H1 (cell line): ENCODE results near the gene OR1S1. TPM values are rescaled to one million over a fixed set of nuclear protein-coding genes. Genes with fewer than 3 reads are reported as not detected.

Experiments
- CTCF ChIA-PET: fragments of 300-600 bp; sonication (Branson Sonifier 250); formaldehyde crosslinking; loops from one replicate; lab custom pipeline; 2021; ENCODE audit not compliant: partially characterized antibody; lab: Charles Lee
- POLR2A ChIA-PET: fragments of 300-600 bp; sonication (Branson Sonifier 250); formaldehyde crosslinking; loops from one replicate; lab custom pipeline; 2021; ENCODE audit warnings: inconsistent platforms; ENCODE audit not compliant: partially characterized antibody; lab: Charles Lee
- DNase-seq, 2 experiments: peaks; one replicate each; pipeline versions ENCODE4 v3.0.0 to v3.0.0-alpha.2; 2010 to 2022; ENCODE audit warnings: low spot score in 2 of 2, low read depth in 1 of 2, mixed read lengths in 1 of 2
- FAIRE-seq: peaks from 2 replicates; lab custom pipeline; 2011; peaks lifted over from hg19 to GRCh38; lab: Jason Lieb, UNC
- H2AFZ ChIP-seq: 2 replicates; pipeline ENCODE4 v1.8.1; 2012; ENCODE audit warnings: low read length, inconsistent platforms
- H2AK5ac ChIP-seq: 2 replicates; pipeline ENCODE4 v1.6.1; 2013; ENCODE audit warnings: low read depth, low read length
- H2BK120ac ChIP-seq: replicated peaks from 2 replicates; pipeline ENCODE3; 2013; ENCODE audit warnings: low read depth, low read length, inconsistent platforms
- H2BK12ac ChIP-seq: 2 replicates; pipeline ENCODE4 v1.6.1; 2013; ENCODE audit warnings: low read depth, low read length
- H2BK15ac ChIP-seq: 2 replicates; pipeline ENCODE4 v1.6.1; 2013; ENCODE audit warnings: low read length
- H2BK20ac ChIP-seq: 2 replicates; pipeline ENCODE4 v1.6.1; 2013; ENCODE audit warnings: low read length
- H2BK5ac ChIP-seq: 2 replicates; pipeline ENCODE4 v1.6.1; 2013; ENCODE audit warnings: low read depth, low read length
- H3K14ac ChIP-seq: 2 replicates; pipeline ENCODE4 v1.6.1; 2013; ENCODE audit warnings: inconsistent platforms; ENCODE audit not compliant: insufficient read length
- H3K18ac ChIP-seq: 2 replicates; pipeline ENCODE4 v1.6.1; 2013; ENCODE audit warnings: low read length; ENCODE audit errors: extremely low read depth
- H3K23ac ChIP-seq: 2 replicates; pipeline ENCODE4 v1.6.1; 2013; ENCODE audit warnings: inconsistent platforms; ENCODE audit not compliant: insufficient read length
- H3K23me2 ChIP-seq: 2 replicates; pipeline ENCODE4 v1.6.1; 2013; ENCODE audit warnings: low read depth, low read length
- H3K27ac ChIP-seq: 2 replicates; pipeline ENCODE4 v1.6.1; 2011; ENCODE audit warnings: low read depth, low read length, inconsistent platforms
- H3K27me3 ChIP-seq, 4 experiments: replicated peaks in 1 of 4; 1 replicate in 1 of 4; 2 replicates in 3 of 4; pipeline versions ENCODE4 v1.6.1 to v1.8.1; 2011 to 2013; ENCODE audit warnings: low read length in 3 of 4, mild to moderate bottlenecking in 3 of 4, inconsistent platforms in 2 of 4, mixed read lengths in 2 of 4, moderate library complexity in 1 of 4; ENCODE audit not compliant: control insufficient read depth in 3 of 4, insufficient read depth in 3 of 4; ENCODE audit errors: extremely low read depth in 1 of 4
- H3K36me3 ChIP-seq, 4 experiments: 2 replicates each; pipeline versions ENCODE4 v1.6.1 to v1.8.1; 2011 to 2013; ENCODE audit warnings: mild to moderate bottlenecking in 4 of 4, low read length in 3 of 4, moderate library complexity in 2 of 4, control low read depth in 1 of 4, inconsistent platforms in 1 of 4; ENCODE audit not compliant: insufficient read depth in 4 of 4, control insufficient read depth in 2 of 4
- H3K4ac ChIP-seq: replicated peaks from 2 replicates; pipeline ENCODE3; 2013; ENCODE audit warnings: low read length, low read depth, mixed read lengths, inconsistent platforms; ENCODE audit not compliant: insufficient read length
- H3K4me1 ChIP-seq, 4 experiments: replicated peaks in 1 of 4; 1 replicate in 1 of 4; 2 replicates in 3 of 4; pipeline versions ENCODE4 v1.6.1 to v1.8.1; 2011 to 2013; ENCODE audit warnings: low read length in 3 of 4, inconsistent platforms in 2 of 4, mixed read lengths in 1 of 4; ENCODE audit not compliant: insufficient read depth in 4 of 4, control insufficient read depth in 3 of 4
- H3K4me2 ChIP-seq, 2 experiments: 2 replicates each; pipeline versions ENCODE4 v1.6.1 to v1.8.1; 2011 to 2013; ENCODE audit warnings: low read depth in 2 of 2, low read length in 2 of 2, control low read depth in 1 of 2, inconsistent platforms in 1 of 2, mild to moderate bottlenecking in 1 of 2; ENCODE audit not compliant: insufficient read depth in 1 of 2
- H3K4me3 ChIP-seq, 4 experiments: fragments of 200-600, 300-600 bp in 1 of 4; sonication (generic), shearing (Covaris generic), sonication (Bioruptor Twin) in 1 of 4; 2 replicates each; pipeline versions ENCODE4 v1.5.1 to v1.8.1; 2011 to 2016; ENCODE audit warnings: low read length in 4 of 4, low read depth in 3 of 4, control low read depth in 2 of 4, inconsistent platforms in 2 of 4, mild to moderate bottlenecking in 2 of 4, mixed read lengths in 1 of 4, moderate library complexity in 1 of 4; ENCODE audit not compliant: insufficient read depth in 2 of 4; ENCODE audit errors: extremely low read depth in 1 of 4
- H3K56ac ChIP-seq: replicated peaks from 2 replicates; pipeline ENCODE3; 2013; ENCODE audit warnings: low read depth, mild to moderate bottlenecking, mixed read lengths, low read length, inconsistent platforms; ENCODE audit not compliant: insufficient read length
- H3K79me1 ChIP-seq: 2 replicates; pipeline ENCODE4 v1.6.1; 2013; ENCODE audit warnings: low read depth, low read length, control low read depth
- H3K79me2 ChIP-seq, 2 experiments: 2 replicates each; pipeline versions ENCODE4 v1.6.1 to v1.8.1; 2012 to 2013; ENCODE audit warnings: low read length in 2 of 2, mild to moderate bottlenecking in 2 of 2, inconsistent platforms in 1 of 2; ENCODE audit not compliant: insufficient read depth in 2 of 2, control insufficient read depth in 1 of 2
- H3K9ac ChIP-seq, 4 experiments: replicated peaks in 1 of 4; 1 replicate in 1 of 4; 2 replicates in 3 of 4; pipeline versions ENCODE4 v1.6.1 to v1.8.1; 2011 to 2013; ENCODE audit warnings: low read depth in 3 of 4, low read length in 3 of 4, control low read depth in 2 of 4, mild to moderate bottlenecking in 2 of 4, moderate library complexity in 2 of 4, inconsistent platforms in 1 of 4; ENCODE audit errors: extremely low read depth in 1 of 4
- H3K9me3 ChIP-seq, 2 experiments: 2 replicates each; pipeline versions ENCODE4 v1.6.1 to v1.8.1; 2012 to 2013; ENCODE audit warnings: mild to moderate bottlenecking in 2 of 2, moderate library complexity in 2 of 2, control low read depth in 1 of 2, inconsistent platforms in 1 of 2, low read depth in 1 of 2, low read length in 1 of 2, mixed read lengths in 1 of 2; ENCODE audit not compliant: insufficient read depth in 2 of 2
- H4K20me1 ChIP-seq, 2 experiments: replicated peaks in 1 of 2; 2 replicates each; pipeline versions ENCODE3 to v1.8.1; 2011 to 2013; ENCODE audit warnings: inconsistent platforms in 2 of 2, low read length in 2 of 2, mild to moderate bottlenecking in 1 of 2; ENCODE audit not compliant: insufficient read depth in 2 of 2, control insufficient read depth in 1 of 2
- H4K5ac ChIP-seq: 2 replicates; pipeline ENCODE4 v1.6.1; 2013; ENCODE audit warnings: low read length, low read depth, mixed read lengths, inconsistent platforms; ENCODE audit not compliant: insufficient read length
- H4K8ac ChIP-seq: 2 replicates; pipeline ENCODE4 v1.8.0; 2013; ENCODE audit warnings: mild to moderate bottlenecking, moderate library complexity, low read length, inconsistent platforms; ENCODE audit not compliant: insufficient read depth; ENCODE audit errors: extremely low read depth
- H4K91ac ChIP-seq: replicated peaks from 2 replicates; pipeline ENCODE3; 2013; ENCODE audit warnings: low read length, mixed read lengths, inconsistent platforms; ENCODE audit not compliant: insufficient read length
- EP300 ChIP-seq, 2 experiments: IDR thresholded peaks; 1 replicate in 1 of 2; 2 replicates in 1 of 2; pipeline ENCODE4 v1.6.1; 2011 to 2012; ENCODE audit warnings: low read depth in 2 of 2, low read length in 2 of 2, mild to moderate bottlenecking in 2 of 2, borderline replicate concordance in 1 of 2, inconsistent platforms in 1 of 2, moderate library complexity in 1 of 2
- EZH2 ChIP-seq: fragments of 200-600 bp; sonication (generic); IDR thresholded peaks from 2 replicates; pipeline ENCODE4 v1.7.1; 2012; ENCODE audit warnings: low read depth, mild to moderate bottlenecking, moderate library complexity, low read length, inconsistent platforms; ENCODE audit not compliant: severe bottlenecking
- NANOG ChIP-seq: IDR thresholded peaks from 2 replicates; pipeline ENCODE4 v1.6.1; 2011; ENCODE audit warnings: low read length, low read depth, mild to moderate bottlenecking, inconsistent platforms; ENCODE audit not compliant: insufficient read depth, poor library complexity, severe bottlenecking
- POLR2A ChIP-seq, 2 experiments: IDR thresholded peaks; 1 replicate in 1 of 2; 2 replicates in 1 of 2; pipeline ENCODE4 v1.6.1; 2011; ENCODE audit warnings: low read depth in 2 of 2, low read length in 2 of 2, mild to moderate bottlenecking in 2 of 2; ENCODE audit errors: control extremely low read depth in 1 of 2
- RAD21 ChIP-seq, 2 experiments: IDR thresholded peaks in 1 of 2; conservative IDR thresholded peaks in 1 of 2; 2 replicates each; pipeline ENCODE4 v1.6.1; 2011; ENCODE audit warnings: low read depth in 2 of 2, low read length in 2 of 2, improper control_type of control experiment in 1 of 2, inconsistent platforms in 1 of 2, mild to moderate bottlenecking in 1 of 2, moderate library complexity in 1 of 2
- SP1 ChIP-seq: IDR thresholded peaks from 2 replicates; pipeline ENCODE4 v1.6.1; 2011; ENCODE audit warnings: low read depth, low read length
- SP2 ChIP-seq: IDR thresholded peaks from 2 replicates; pipeline ENCODE4 v1.6.1; 2012; ENCODE audit warnings: mild to moderate bottlenecking, low read length, inconsistent platforms
- TEAD4 ChIP-seq: IDR thresholded peaks from 2 replicates; pipeline ENCODE4 v1.6.1; 2012; ENCODE audit warnings: low read depth, low read length, inconsistent platforms, mixed read lengths
- WGBS, 2 experiments: shearing (Covaris generic) in 1 of 2; methylation state at CpG; one replicate each; pipeline versions ENCODE4 v1.1.6 to v1.1.7; 2013 to 2015; ENCODE audit warnings: low lambda C conversion rate in 2 of 2, mixed read lengths in 2 of 2, inconsistent platforms in 1 of 2, low coverage in 1 of 2, missing lambda C conversion rate in 1 of 2; ENCODE audit not compliant: insufficient replicate concordance in 2 of 2, insufficient coverage in 1 of 2, insufficient read length in 1 of 2; ENCODE audit errors: extremely low coverage in 1 of 2, missing lambda C conversion rate in 1 of 2; 5-methylcytosine and 5-hydroxymethylcytosine counted together
- polyA plus RNA-seq, 7 experiments: library from polyadenylated mRNA; depleted of rRNA in 3 of 7; stranded (reverse) in 5 of 7; unstranded in 2 of 7; fragments of >200 nt in 5 of 7; fragments of 200-250 nt in 2 of 7; gene quantifications; 1 replicate in 5 of 7; 2 replicates in 1 of 7; 4 replicates in 1 of 7; pipeline versions ENCODE4 v1.2.1 to v1.2.3, GENCODE V29; 2011 to 2013; ENCODE audit warnings: missing spikeins in 2 of 7, mixed read lengths in 2 of 7
- total RNA-seq: library from RNA; stranded (reverse); fragmentation: NEBNext Ultra II Directional; extraction: Animal tissue kit (Norgen Biotek cat#: 25700); gene quantifications from 2 replicates; pipeline ENCODE4 v1.2.1, GENCODE V29; 2021
- TF ChIP-seq, protein P1 (sequence below): IDR thresholded peaks from 2 replicates; pipeline ENCODE4 v1.6.1; 2011; ENCODE audit warnings: low read depth, mild to moderate bottlenecking, low read length; ENCODE audit not compliant: insufficient read depth
- TF ChIP-seq, protein P2 (sequence below): IDR thresholded peaks from 2 replicates; pipeline ENCODE4 v1.6.1; 2012; ENCODE audit warnings: low read length, inconsistent platforms

The OR1S1 gene
- total and polyA plus RNA-seq, 2 of the 8 experiments (the other 6 are each of a cell fraction or from before 2014, with no cell fraction given) = not detected

DNA sequence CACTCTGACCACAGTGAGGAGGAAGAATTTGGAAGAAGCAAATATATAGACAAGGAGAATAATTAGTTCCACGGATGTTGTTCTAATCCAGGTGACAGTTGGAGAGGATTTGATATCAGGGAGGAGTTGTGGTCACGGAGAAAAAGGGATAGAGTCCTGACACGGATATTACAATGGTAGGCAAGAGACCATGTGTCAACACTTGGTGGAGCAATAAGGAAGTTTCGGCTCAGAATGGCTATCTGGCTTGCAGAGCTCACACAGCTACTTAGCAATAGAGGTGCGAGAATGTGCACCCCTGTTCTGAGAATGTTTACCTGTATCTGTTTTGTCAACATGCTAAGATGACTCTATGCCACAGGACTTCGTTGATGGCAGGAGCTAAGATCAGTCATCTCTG, 34.1 kb upstream of the OR1S1 start:
- H3K14ac ChIP-seq = no peak overlapping the region
- H3K4me3 ChIP-seq = no peak overlapping the region
- ChIA-PET CTCF (no interaction called here), POLR2A (no interaction called here)
- no peak overlapping the region for H3K56ac ChIP-seq
- no peak for FAIRE-seq
- no peak overlapping the region for H3K18ac ChIP-seq
- no peak overlapping the region for H4K91ac ChIP-seq
- H2BK20ac ChIP-seq = no peak overlapping the region
- H3K27me3 ChIP-seq = no peaks in the 10 kb centered on the region
- no peak overlapping the region for H4K5ac ChIP-seq
- H3K23ac ChIP-seq = no peak overlapping the region
- H4K20me1 ChIP-seq = no peaks in the 10 kb centered on the region
- H2BK5ac ChIP-seq = no peak overlapping the region
- no peak overlapping the region for H2BK120ac ChIP-seq
- H4K8ac ChIP-seq = no peak overlapping the region
- no peak overlapping the region for H3K4ac ChIP-seq
- H3K9me3 ChIP-seq = peaks cover 0 to 16% of the 10 kb centered on the region in 2 experiments; a peak in 1 of 4 replicates
- H3K27ac ChIP-seq = no peak overlapping the region
- no peak overlapping the region for H2BK12ac ChIP-seq
- H3K4me2 ChIP-seq = no peak overlapping the region
- WGBS, 2 experiments = 74% methylated on average over 6 of the region's 6 CpGs; no CpG with 5 or more reads in 1 of the 2 experiments
- no peak overlapping the region for H2AFZ ChIP-seq
- H3K36me3 ChIP-seq = no peaks in the 10 kb centered on the region; a peak in 1 of 8 replicates
- no peak for DNase-seq
- H2AK5ac ChIP-seq = no peak overlapping the region
- no peaks in the 10 kb centered on the region for H3K4me1 ChIP-seq
- no peak overlapping the region for H2BK15ac ChIP-seq
- no peaks in the 10 kb centered on the region for H3K79me1 ChIP-seq
- no peak overlapping the region for H3K9ac ChIP-seq
- TF ChIP-seq, protein P1, sequence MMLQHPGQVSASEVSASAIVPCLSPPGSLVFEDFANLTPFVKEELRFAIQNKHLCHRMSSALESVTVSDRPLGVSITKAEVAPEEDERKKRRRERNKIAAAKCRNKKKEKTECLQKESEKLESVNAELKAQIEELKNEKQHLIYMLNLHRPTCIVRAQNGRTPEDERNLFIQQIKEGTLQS = no peak
- TF ChIP-seq RAD21 (IDR thresholded peaks at IDR 0.05 in 1 of 2, conservative IDR thresholded peaks at IDR 0.05 in 1 of 2; ENCODE audit: low read depth in 2 of 2, low read length in 2 of 2) (no peak), POLR2A (IDR thresholded peaks at IDR 0.05; ENCODE audit: control extremely low read depth in 1 of 2, low read depth in 2 of 2, low read length in 2 of 2) (no peak), SP2 (no peak), TEAD4 (no peak), SP1 (no peak), EP300 (IDR thresholded peaks at IDR 0.05; ENCODE audit: borderline replicate concordance in 1 of 2, low read depth in 2 of 2, low read length in 2 of 2) (no peak), NANOG (no peak), EZH2 (no peak)
- TF ChIP-seq, protein P2, sequence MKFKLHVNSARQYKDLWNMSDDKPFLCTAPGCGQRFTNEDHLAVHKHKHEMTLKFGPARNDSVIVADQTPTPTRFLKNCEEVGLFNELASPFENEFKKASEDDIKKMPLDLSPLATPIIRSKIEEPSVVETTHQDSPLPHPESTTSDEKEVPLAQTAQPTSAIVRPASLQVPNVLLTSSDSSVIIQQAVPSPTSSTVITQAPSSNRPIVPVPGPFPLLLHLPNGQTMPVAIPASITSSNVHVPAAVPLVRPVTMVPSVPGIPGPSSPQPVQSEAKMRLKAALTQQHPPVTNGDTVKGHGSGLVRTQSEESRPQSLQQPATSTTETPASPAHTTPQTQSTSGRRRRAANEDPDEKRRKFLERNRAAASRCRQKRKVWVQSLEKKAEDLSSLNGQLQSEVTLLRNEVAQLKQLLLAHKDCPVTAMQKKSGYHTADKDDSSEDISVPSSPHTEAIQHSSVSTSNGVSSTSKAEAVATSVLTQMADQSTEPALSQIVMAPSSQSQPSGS = no peak
- TF ChIP-seq, all 59 proteins: peak for 0
- Histone ChIP-seq H3K79me2 (no peaks in the 10 kb centered on the region), H3K23me2 (no peaks in the 10 kb centered on the region)
